CD4-positive, alpha-beta T cell treated with Interleukin-21 for 1 hour (primary cell): ENCODE results near the gene USP21.

Experiments used
- DNase-seq: peaks from one replicate; pipeline ENCODE4 v3.0.0-alpha.2; 2020

The USP21 gene

GRCh38 chr1:161196521-161197451 lies 37.5 kb downstream of the USP21 start:
- no peak for DNase-seq

- DNase-seq, result no peak
These were observed 38.4 kb downstream of the USP21 start for GRCh38 chr1:161197560-161198193.

GRCh38 chr1:161198194-161198896 lies 39.0 kb downstream of the USP21 start:
- DNase-seq, result no peak

GRCh38 chr1:161198897-161199431 lies 39.7 kb downstream of the USP21 start, which contains the start of gene ADAMTS4:
ADAMTS4 (minus strand) TSS chr1:161199054; CDS start chr1:161198627, 427 bp downstream.
- no peak for DNase-seq

GRCh38 chr1:161199506-161200139 lies 40.3 kb downstream of the USP21 start:
- DNase-seq, result no peak

- peak; percentile 60 for DNase-seq
These were observed 41.2 kb downstream of the USP21 start for GRCh38 chr1:161200421-161200991.

DNA sequence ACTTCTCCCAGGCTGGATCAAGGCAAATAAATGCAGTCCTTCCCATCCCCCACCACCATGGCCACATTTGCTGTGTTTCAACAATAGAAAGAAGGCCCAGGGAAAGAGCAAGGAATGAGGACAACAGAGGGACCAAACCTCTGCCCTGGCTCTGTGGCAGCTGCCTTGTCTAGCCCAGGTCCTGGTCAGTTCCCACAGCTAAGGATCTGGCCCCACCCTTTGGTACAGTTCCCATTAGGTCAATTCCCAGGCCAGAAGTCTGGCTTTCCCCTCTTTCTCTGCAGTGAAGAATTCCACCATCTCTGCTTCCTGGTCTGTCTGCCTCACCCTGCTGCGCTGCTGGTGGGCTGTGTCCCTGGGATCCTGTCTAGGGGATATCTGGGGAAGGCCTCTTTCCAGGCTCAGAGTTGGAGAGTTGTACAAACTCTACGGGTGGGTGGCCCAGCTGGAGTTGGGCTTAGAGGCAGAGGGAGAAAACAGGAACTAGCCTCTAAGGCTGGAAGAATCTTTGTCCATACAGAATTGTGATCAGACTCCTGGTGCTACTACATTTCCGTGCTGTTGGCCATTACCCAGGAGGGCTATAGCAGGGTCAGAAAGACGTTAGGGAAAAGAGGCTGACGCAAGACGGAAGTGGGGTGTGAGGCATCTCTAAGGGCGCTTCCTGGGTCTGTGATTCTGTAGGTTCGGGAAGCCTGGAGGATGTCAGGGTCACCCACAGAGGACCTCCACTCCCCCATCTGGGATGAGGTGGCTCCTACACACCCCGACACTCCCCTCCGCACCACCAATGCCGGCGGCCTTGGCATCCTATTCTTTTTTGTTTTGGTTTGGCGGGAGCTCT lies 41.9 kb downstream of the USP21 start:
- no peak for DNase-seq

DNA sequence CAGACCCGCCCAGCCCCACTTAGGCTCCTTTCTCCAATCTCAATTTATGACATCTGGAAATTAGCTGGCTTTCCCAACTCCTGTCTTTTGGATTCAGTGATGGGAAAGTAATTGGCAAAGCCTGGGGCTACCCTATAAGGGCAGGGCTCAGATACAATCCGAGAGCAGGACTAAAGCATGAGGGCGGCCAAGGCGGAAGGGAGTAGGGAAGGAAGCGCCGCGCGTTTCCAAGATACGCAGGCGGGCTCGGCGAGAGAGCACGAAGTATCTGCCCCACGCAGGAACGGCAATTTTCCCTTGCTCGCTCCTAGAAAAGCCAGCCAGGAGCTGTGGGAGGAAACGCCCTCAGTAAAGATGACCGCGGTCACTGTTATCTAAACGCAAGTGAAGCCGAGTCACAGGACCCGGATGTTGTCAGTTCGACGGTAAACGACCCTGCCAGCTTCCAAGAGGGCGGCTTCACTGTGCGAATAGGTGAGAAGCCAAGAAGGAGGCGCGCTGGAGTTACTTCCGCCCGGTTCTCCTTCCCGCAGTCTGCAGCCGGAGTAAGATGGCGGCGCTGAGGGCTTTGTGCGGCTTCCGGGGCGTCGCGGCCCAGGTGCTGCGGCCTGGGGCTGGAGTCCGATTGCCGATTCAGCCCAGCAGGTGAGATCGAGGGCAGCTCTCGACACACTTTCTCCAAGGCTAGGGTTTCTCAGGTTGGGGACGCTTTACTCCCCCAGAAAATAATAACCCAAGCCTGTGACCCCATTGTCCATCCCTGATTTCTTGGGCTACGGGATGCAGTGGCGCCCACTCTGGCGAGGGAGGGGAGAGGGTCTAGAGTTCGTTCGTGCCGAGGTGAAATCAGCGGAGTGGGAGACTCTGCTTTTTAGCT lies 42.8 kb downstream of the USP21 start, which contains the start of gene NDUFS2:
TSS of gene NDUFS2 (plus strand) at position 532 of the 877 bp plus-strand sequence. CDS start at position 551, 19 bp downstream.
- peak; percentile 98 for DNase-seq

DNA sequence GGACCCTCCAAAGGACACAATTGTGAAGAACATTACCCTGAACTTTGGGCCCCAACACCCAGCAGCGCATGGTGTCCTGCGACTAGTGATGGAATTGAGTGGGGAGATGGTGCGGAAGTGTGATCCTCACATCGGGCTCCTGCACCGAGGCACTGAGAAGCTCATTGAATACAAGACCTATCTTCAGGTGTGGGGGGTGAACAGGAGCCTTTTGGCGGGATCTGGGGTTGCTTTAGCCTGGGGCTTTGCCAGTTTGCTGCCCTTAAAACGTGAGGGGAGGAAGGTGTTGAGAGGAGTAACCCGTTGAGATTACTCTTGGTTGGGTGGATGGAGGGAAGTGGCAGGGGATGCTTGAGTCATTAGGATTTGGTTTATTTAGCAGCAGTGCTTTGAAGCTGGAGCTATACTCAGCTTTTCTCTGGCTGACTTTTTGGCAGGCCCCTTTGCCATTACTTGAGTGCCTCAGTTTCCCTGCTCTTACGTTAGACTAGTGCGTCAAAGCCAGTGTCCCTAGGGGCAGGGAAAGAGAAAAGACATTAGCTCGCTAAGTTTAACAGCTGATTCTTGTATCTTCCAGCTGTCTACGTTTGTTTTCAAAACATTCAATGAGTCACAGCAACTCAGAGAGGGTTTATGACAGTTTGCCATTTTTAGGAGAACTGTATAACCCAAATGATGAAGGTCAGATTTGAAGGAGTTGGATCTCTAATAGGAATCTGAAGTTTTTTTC lies 47.3 kb downstream of the USP21 start:
- no peak for DNase-seq

GRCh38 chr1:161207173-161207572 lies 47.9 kb downstream of the USP21 start:
- no peak for DNase-seq

GRCh38 chr1:161209790-161210409 lies 50.6 kb downstream of the USP21 start:
- DNase-seq, result peak; percentile 80

GRCh38 chr1:161214369-161214768 lies 55.1 kb downstream of the USP21 start:
- no peak for DNase-seq

- DNase-seq, result peak; percentile 24
These were observed 55.8 kb downstream of the USP21 start, which contains the start of gene FCER1G for GRCh38 chr1:161215076-161215475. FCER1G (plus strand) TSS chr1:161215295; CDS start chr1:161215322, 27 bp downstream.
